Retinal pigment epithelial cell (primary cell): ENCODE measurements around the gene NMS.
A peak's percentile ranks its signal among the peaks of the same experiment; 100 is the strongest.

ENCODE experiments used
- DNase-seq: peaks from one replicate; pipeline ENCODE4 v3.0.0-alpha.2; 2010; ENCODE audit warnings: low read depth
- H3K4me3 ChIP-seq: 2 replicates; pipeline ENCODE4 v1.5.1; 2011; ENCODE audit warnings: mild to moderate bottlenecking, low read length, control low read depth, moderate library complexity
- CTCF ChIP-seq: conservative IDR thresholded peaks from 2 replicates; pipeline ENCODE4 v1.5.1; 2011; ENCODE audit warnings: low read depth, low read length, control low read depth, inconsistent platforms

NMS gene

GRCh38 chr2:100470182-100470581, at the start of gene NMS:
TSS of gene NMS (plus strand) at chr2:100470482. CDS start at chr2:100470489, 7 bp downstream.
- no peak for DNase-seq
- H3K4me3 ChIP-seq = no peak within 1 kb of the TSS
- TF ChIP-seq CTCF = no peak

DNA sequence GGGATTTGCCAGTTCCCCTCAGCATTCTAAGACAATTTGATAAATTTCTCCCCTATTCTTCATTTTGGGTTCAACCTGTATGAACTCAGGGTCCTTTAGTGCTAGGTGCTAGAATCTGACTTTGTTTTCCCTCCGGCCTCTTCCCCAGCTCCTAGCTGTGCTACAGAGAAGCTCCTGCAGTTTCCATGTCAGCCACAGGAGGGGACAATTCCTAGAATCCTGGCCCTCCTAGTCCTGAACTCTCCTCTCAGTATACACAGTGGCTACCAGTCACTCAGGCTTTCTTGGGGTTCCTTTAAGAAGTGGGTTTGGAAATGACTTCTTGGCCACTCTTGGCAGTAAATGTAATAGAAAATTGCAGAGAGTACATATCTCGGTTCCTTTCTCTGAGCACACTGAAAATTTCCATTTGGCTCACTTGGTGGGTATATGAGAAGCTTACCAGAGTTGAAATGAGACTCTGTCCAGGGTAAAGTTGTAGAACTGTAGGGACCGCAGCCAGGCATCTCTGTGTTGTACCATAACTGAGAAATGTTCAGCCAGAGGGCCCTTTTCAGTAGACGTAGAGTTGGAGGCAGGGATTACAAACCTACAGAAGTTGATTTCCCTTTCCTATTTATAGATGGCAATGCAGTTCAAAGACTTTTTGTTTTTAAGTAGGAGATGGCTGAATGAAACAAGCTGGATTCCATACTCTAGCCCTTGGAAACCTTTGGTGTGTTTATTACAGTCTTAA, 47.8 kb upstream of the NMS start:
- no peak overlapping the region for H3K4me3 ChIP-seq
- DNase-seq = no peak
- peak; percentile 76 for TF ChIP-seq CTCF

DNA sequence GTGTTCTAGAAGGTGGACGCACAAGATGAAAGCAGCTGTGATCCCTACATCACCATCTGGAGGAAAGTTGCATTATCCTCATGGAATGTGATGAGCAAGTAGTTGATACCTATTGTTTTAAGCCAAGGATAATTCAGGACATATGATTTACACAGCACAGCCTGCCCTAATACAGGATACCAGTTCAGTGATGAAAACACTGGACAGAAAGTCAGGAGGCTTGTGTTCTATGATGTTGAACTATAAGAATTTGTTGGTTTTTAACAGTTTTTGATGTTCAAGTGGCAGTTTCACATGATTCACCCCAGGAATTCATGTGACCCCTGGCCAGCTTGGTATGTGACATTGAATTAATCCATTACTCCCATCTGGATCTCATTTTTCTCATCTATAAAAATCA, 46.7 kb upstream of the NMS start:
- no peak for DNase-seq
- no peak overlapping the region for H3K4me3 ChIP-seq
- no peak for TF ChIP-seq CTCF

DNA sequence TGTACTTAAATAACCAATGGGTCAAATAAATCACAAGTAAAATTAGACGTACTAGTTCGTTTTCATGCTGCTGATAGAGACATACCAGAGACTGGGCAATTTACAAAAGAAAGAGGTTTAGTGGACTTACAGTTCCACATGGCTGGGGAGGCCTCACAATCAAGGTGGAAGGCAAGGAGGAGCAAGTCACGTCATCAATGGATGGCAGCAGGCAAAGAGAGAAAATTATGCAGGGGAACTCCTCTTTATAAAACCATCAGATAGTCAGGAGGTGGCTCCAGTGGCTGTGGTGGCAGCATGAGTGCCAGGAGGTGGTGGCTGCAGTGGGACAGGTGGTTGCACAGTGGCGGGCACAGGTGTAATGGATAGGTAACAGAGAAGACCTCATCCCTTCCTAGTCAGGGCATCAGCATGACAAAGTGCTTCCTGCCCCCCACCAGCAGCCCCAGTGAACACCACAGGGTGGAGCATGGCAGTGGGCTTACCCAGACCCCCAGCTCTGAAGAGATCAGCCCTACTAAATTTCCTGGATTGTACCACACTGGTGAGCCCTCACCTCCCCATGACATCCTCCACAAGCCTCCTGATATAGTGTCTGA, 45.9 kb upstream of the NMS start:
- H3K4me3 ChIP-seq = no peak overlapping the region
- DNase-seq = no peak
- no peak for TF ChIP-seq CTCF

DNA sequence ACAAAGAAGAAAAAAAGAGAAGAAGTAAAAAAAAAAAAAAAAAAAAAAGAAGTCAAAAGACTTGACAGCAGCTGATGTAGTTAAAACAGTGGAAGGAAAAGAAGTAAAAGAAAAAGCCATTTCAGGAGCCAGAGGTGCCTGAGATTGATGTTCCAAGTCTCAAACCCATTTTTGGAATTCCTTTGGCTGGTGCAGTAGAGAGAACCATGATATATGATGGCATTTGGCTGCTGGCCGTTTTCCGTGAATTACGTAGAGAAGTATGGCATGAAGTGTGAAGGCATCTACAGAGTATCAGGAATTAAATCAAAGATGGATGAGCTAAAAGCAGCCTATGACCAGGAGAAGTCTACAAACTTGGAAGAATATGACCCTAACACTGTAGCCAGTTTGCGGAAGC, 45.2 kb upstream of the NMS start:
- no peak overlapping the region for H3K4me3 ChIP-seq
- TF ChIP-seq CTCF = no peak
- DNase-seq = no peak

DNA sequence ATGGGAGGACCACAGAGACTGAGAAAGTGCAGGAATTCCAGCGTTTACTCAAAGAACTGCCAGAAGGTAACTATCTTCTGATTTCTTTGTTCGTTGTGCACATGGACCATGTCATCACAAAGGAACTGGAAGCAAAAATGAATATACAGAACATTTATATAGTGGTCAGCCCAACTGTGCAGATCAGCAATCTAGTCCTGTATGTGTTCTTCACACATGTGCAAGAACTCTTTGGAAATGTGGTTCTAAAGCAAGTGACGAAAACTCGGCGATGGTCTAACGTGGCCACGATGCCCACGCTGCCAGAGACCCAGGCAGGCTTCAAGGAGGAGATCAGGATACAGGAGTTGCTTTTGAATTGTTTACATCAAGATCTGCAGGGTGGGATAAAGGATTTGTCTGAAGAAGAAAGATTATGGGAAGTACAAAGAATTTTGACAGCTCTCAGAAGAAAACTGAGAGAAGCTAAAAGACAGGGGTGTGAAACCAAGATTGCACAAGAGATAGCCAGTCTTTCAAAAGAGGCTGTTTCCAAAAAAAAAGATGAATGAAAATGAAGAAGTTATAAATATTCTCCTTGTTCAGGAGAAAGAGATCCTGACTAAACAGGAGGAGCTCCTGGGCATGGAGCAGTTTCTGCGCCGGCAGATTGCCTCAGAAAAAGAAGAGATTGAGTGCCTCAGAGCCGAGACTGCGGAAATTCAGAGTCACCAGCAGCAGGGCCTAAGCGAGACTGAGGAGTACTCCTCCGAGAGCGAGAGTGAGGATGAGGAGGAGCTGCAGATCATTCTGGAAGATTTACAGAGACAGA, 44.5 kb upstream of the NMS start:
- DNase-seq = no peak
- no peak for TF ChIP-seq CTCF
- H3K4me3 ChIP-seq = no peak overlapping the region
